ENCODE measurements around the gene ATP11C.
"Not testable (repeated sequence)": the region's sequence is repeated elsewhere in the genome, so short reads cannot be mapped to it uniquely, and the experiment has no call there.

Gene ATP11C

DNA sequence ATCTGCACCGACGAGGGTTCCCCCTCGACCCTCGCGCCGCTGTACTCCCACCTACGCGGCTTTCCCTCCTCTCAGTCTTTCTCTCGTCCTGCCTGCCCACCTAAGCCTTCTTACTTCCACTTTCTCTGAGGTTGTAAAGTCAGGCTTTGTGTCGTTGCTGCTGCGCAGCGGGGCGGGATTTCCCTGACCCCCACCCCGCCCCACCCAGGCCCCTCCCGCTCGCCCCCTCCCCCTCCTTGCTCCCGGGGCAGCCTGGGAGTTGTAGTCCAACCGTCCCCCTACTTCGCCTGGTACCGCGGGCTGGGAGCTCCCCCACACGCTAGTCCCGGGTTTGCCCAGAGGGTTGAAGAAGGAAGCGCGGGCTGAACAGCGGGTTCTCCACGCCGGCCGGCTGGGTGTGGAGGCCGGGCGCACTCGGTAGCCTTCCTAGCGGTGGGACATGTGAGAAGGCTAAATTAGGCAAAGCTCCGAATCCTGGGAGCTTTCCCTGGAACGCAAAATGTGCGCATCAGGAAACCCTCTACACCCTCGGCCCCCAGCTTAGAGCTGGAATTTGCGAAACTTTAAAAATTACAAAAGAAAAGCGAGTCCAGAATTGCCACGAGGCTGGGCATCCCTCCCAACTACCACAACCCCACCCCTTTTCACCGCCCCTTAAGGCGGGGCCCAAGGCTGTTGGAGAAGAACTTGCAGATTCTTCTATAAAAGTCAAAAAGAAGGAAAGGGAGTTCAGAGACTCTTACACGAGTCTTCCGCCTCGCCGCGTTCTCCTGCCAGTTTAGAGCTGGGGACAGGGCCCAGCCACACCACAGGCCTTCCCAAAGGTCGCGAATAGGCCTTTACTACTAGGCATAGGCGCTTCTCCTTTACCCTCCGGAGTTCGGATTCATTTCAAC is at the start of gene ATP11C:
TSS of gene ATP11C (minus strand) at position 153 of the 896 bp plus-strand sequence. CDS start 1,011 bp downstream, outside the sequence.
- DNase-seq (ENCODE audit: low read depth) = peak; percentile 75

GRCh38 chrX:139974471-139974870 is 41.6 kb upstream of the ATP11C start:
- DNase-seq (ENCODE audit: low read depth) = no peak

DNA sequence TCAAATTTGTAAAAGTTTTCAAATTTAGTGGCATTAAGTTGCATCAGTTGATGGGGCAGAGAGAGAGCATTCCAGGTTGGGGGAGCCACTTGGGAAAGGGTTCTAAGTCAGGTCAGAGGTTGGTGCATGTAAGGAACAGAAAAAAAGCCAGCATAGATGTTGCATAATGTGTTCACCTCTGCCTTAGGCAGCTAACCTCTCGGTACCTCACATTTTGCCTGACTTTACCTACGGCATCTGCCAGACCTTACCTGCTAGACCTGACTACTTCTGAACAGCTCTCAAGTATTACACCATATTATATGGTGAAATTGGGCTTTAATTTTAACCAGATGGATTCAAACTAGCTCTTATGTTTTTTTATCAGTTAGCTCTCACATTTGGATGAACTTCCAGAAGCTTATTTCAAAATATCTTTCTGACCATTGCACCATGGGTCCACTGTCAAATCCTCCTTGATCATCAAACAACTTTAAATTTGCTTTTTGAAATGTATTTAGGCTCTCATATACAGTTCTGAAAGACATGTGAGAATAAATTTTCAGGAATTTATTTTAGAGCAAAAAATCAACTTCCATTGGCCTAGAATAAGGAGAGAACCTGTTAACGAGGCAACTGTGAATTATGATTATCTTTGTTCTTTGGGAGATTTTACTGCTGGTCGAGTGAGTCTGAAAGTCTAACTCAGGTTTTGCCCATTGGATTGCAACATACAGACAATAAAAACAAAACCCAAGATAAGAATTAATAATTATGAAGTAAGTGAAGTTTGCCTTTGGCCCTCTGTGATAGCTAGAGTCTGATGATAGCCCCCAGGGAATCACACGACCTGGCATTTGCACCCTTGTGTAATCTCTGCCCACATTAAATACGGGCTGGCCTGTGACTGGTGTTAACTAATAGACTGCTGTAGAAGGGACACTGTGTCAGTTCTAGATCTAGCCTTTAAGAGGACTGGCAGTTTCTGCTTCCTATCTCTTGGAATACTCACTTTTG is 40.1 kb upstream of the ATP11C start:
- DNase-seq (ENCODE audit: low read depth) = no peak

- no peak for DNase-seq (ENCODE audit: low read depth)
Observed at GRCh38 chrX:139972113-139972512, 39.3 kb upstream of the ATP11C start.

DNA sequence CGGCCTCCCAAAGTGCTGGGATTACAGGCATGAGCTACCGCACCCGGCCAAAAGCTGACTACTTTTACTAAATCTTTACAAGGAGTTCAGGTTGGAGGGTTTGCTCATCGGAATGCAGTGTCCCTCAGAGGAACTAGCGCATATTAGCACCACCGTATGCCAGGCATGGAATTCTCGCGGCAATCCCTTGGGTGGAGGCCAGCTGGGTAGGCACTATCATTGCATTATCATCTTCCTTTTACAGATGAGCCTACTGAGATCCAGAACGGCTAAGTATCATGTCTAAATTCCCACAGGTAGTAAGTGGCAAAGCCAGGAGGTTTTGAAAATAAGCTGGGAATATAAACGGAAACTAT is 38.5 kb upstream of the ATP11C start:
- no peak for DNase-seq (ENCODE audit: low read depth)

DNA sequence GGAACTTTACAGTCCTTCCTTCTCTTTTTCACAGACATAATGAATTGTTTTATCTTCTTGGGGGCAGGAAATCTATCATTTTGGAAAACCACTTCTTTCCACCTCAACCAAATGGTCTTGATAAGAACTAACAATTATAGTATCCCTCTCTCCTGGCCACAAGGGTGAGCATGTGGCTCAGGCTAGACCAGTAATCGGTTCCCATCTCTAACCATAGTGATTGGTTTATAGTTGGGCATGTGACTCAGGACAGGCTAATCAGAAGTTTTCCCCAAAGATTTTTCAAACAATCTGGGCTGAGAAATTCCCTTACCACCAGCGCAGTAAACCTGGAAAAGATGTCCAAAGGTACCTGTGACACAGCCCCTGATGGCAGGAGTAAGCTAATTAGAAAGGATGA is 36.4 kb upstream of the ATP11C start:
- no peak for DNase-seq (ENCODE audit: low read depth)

DNA sequence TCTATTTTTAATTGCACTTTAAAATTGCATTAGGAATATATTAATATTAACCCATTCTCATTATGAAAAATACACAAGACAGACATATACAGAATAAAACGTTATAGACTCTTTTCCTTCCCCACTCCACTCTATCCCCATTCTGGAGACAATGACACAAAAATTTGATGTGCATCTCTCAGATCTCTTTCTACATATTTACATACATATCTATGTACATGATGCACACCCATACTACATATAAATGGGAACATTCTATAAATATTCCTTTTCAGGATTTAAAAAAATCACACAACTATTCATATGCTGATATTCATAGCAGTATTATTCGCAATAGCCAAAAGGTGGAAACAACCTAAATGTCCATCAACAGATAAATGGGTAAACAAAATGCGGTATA is 34.9 kb upstream of the ATP11C start:
- no peak for DNase-seq (ENCODE audit: low read depth)

DNA sequence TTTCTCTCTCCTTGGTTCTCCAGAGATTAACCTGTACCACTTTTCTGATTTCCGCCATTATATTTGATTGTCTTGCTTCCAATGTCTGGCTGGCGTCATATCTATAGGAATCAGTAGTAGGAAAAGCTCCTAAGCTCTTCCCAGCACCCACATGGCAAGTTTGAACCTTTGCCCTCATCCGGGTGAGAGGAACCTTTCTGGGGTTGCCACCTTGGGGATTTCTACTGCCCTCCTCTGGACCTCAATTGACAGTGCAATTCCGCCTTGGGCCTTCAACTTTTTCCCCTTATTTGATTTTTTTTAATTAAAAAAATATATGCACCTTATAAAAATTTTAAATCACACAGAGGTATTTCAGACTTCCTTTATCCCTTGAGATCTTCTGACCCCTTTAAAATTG is 34.4 kb upstream of the ATP11C start:
- DNase-seq (ENCODE audit: low read depth) = no peak

DNA sequence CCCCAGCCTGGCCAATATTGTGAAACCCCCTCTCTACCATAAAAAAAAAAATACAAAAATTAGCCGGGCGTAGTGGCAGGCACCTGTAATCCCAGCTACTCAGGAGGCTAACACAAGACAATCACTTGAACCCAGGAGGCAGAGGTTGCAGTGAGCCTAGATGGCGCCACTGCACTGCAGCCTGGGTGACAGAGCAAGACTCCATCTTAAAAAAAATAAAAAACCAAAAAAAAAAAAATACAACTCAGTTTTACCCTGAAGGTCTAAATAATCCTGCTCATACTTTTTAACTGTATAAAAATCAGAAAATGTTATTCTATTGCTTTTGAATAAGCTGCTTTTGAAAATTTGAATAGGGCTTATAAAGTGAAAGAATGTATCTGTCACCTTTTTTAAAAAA is 33.3 kb upstream of the ATP11C start:
- not testable (repeated sequence) for DNase-seq (ENCODE audit: low read depth)

DNA sequence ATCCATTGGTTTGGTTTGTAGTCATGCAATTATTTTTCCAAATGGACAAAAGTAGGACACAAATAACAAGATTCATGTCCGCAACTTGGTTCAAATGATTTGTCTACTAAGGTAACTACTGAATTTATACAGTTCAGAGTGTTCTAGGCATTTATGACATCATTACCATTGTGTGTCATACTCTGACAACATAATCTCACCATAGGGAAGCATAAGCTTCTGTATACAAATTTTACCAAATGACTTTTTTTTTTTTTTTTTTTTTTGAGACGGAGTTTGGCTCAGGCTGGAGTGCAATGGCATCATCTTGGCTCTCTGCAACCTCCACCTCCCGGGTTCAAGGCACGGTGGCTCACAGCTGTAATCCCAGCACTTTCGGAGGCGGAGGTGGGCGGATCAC is 32.6 kb upstream of the ATP11C start, which contains the start of gene CXorf66:
TSS of gene CXorf66 (minus strand) at position 101 of the 400 bp plus-strand sequence. CDS start at position 76, 25 bp downstream.
- DNase-seq (ENCODE audit: low read depth) = no peak

DNA sequence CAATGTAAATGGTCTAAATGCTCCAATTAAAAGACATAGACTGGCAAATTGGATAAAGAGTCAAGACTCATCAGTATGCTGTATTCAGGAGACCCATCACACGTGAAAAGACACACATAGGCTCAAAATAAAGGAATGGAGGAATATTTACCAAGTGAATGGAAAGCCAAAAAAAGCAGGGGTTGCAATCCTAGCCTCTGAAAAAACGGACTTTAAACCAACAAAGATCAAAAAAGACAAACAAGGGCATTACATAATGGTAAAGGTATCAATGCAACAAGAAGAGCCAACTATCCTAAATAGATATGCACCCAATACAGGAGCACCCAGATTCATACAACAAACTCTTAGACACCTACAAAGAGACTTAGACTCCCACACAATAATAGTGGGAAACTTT is 28.2 kb upstream of the ATP11C start:
- not testable (repeated sequence) for DNase-seq (ENCODE audit: low read depth)

DNA sequence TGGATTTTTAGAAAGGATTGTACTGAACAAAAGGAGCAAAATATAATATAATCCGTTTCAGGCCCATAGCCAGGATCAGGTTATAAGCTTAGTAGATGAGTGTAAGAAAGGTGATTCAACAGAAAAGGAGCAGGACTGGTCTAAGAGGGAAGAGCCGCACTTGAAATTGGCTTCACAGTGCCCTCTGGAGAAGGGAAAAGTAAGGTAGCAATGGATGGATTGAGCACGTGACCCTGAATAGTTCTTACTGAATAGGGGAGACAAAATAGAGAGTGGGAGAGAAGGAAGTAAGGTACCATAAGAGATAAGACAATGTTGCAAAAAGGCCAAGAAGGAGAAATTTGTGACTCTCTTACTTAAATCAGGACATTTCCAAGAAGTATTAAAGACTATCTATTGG is 16.9 kb upstream of the ATP11C start:
- DNase-seq (ENCODE audit: low read depth) = no peak

DNA sequence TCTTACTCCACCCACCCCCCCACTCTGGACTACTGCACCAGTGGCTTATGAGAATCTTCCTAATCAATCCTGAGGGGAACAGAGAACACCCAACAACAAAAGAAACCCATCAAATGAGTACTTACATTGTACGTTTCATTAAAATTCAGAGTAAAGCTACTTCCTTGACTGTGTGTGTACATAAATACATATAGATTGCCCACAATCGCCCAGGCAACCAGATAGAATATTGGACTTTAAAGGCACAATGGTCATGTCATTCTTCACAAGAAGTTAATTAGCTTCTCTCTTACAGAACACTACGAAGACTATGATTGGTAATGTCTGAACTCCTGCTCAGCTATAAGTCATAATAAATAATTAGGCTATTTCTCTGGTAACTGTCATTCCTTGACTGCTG is 12.2 kb upstream of the ATP11C start:
- DNase-seq (ENCODE audit: low read depth) = no peak

DNA sequence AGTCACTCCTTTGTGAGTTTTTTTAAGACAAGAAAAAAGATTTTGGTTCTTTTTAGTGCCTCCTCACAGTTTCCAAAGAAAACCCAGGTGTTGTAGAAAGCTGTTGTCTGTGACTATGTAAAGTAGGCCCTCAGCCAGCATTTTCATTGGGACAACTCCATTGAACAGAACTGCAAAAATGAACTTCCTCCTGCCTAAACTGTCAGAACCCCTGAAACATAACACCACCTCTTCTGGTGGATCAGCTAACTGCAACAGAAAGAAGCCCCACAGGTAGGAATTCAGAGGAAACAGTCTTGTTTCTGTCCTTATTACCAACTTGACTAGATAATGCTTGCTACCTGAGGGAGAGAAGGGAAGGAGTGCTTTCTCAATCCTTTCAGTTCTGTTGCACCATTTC is 3.4 kb upstream of the ATP11C start:
- no peak for DNase-seq (ENCODE audit: low read depth)

- no peak for DNase-seq (ENCODE audit: low read depth)
Observed at GRCh38 chrX:139933904-139934303, 1.1 kb upstream of the ATP11C start.

- no peak for DNase-seq (ENCODE audit: low read depth)
Observed at GRCh38 chrX:139932073-139932900, 566 bp downstream of the ATP11C start.

- no peak for DNase-seq (ENCODE audit: low read depth)
Observed at GRCh38 chrX:139931646-139932072, 1.2 kb downstream of the ATP11C start.

GRCh38 chrX:139930916-139931645 is 1.8 kb downstream of the ATP11C start:
- no peak for DNase-seq (ENCODE audit: low read depth)

GRCh38 chrX:139930401-139930800 is 2.5 kb downstream of the ATP11C start:
- no peak for DNase-seq (ENCODE audit: low read depth)

- DNase-seq (ENCODE audit: low read depth) = no peak
Observed at GRCh38 chrX:139929876-139930275, 3.0 kb downstream of the ATP11C start.

- DNase-seq (ENCODE audit: low read depth) = no peak
Observed at GRCh38 chrX:139924696-139925095, 8.2 kb downstream of the ATP11C start.
